ENCODE measurements around the gene DDRGK1. TPM values are rescaled to one million over a fixed set of nuclear protein-coding genes. Genes with fewer than 3 reads are reported as not detected.
A peak's percentile ranks its signal among the peaks of the same experiment; 100 is the strongest.

Gene DDRGK1
- total RNA-seq, 1 donor from 2014 or later, result 61.6 TPM

GRCh38 chr20:3203315-3204123, 963 bp downstream of the DDRGK1 start:
- no peaks in the 10 kb centered on the region for H3K27me3 Mint-ChIP-seq
- H3K9me3 Mint-ChIP-seq, result no peaks in the 10 kb centered on the region
- peaks cover 19% of the 10 kb centered on the region for H3K36me3 Mint-ChIP-seq
- H3K4me1 Mint-ChIP-seq (ENCODE audit: unreplicated experiment), result peaks cover 9% of the 10 kb centered on the region
- peak overlapping the region; percentile 93 for H3K27ac Mint-ChIP-seq
- no peak for DNase-seq (ENCODE audit: extremely low spot score, unreplicated experiment)
- H3K4me3 Mint-ChIP-seq, result peak overlapping the region; percentile 96
- no peak for TF ChIP-seq CTCF (conservative IDR thresholded peaks at IDR 0.05)

GRCh38 chr20:3202965-3203314, 1.5 kb downstream of the DDRGK1 start:
- no peaks in the 10 kb centered on the region for H3K27me3 Mint-ChIP-seq
- no peak overlapping the region for H3K27ac Mint-ChIP-seq
- H3K4me1 Mint-ChIP-seq (ENCODE audit: unreplicated experiment), result peaks cover 9% of the 10 kb centered on the region
- peak overlapping the region; percentile 96 for H3K4me3 Mint-ChIP-seq
- H3K9me3 Mint-ChIP-seq, result no peaks in the 10 kb centered on the region
- DNase-seq (ENCODE audit: extremely low spot score, unreplicated experiment), result no peak
- TF ChIP-seq CTCF (conservative IDR thresholded peaks at IDR 0.05), result no peak
- peaks cover 19% of the 10 kb centered on the region for H3K36me3 Mint-ChIP-seq

GRCh38 chr20:3199976-3200755, 4.3 kb downstream of the DDRGK1 start:
- H3K4me3 Mint-ChIP-seq, result no peak overlapping the region
- DNase-seq (ENCODE audit: extremely low spot score, unreplicated experiment), result no peak
- no peak overlapping the region for H3K27ac Mint-ChIP-seq
- peaks cover 31% of the 10 kb centered on the region for H3K36me3 Mint-ChIP-seq
- H3K4me1 Mint-ChIP-seq (ENCODE audit: unreplicated experiment), result peaks cover 9% of the 10 kb centered on the region
- TF ChIP-seq CTCF (conservative IDR thresholded peaks at IDR 0.05), result no peak
- no peaks in the 10 kb centered on the region for H3K27me3 Mint-ChIP-seq
- H3K9me3 Mint-ChIP-seq, result no peaks in the 10 kb centered on the region

- H3K9me3 Mint-ChIP-seq, result no peaks in the 10 kb centered on the region
- H3K27me3 Mint-ChIP-seq, result no peaks in the 10 kb centered on the region
- no peak for TF ChIP-seq CTCF (conservative IDR thresholded peaks at IDR 0.05)
- H3K27ac Mint-ChIP-seq, result no peak overlapping the region
- H3K4me1 Mint-ChIP-seq (ENCODE audit: unreplicated experiment), result peaks cover 5% of the 10 kb centered on the region
- H3K4me3 Mint-ChIP-seq, result no peak overlapping the region
- H3K36me3 Mint-ChIP-seq, result peaks cover 27% of the 10 kb centered on the region
- no peak for DNase-seq (ENCODE audit: extremely low spot score, unreplicated experiment)
These were observed 5.3 kb downstream of the DDRGK1 start for GRCh38 chr20:3199206-3199605.

GRCh38 chr20:3195590-3196237, 8.8 kb downstream of the DDRGK1 start:
- Mint-ChIP-seq H3K27me3 (no peaks in the 10 kb centered on the region), H3K27ac (peak overlapping the region; percentile 17), H3K4me1 (ENCODE audit: unreplicated experiment) (no peaks in the 10 kb centered on the region), H3K4me3 (no peak overlapping the region), H3K9me3 (no peaks in the 10 kb centered on the region), H3K36me3 (peaks cover 44% of the 10 kb centered on the region)
- TF ChIP-seq CTCF (conservative IDR thresholded peaks at IDR 0.05), result no peak
- no peak for DNase-seq (ENCODE audit: extremely low spot score, unreplicated experiment)

All from type B pancreatic cell (in vitro differentiated cells).